GM18499 (cell line): ENCODE data around the gene TBL1X.

Experiments
- ATAC-seq: cut with Tn5 transposase; IDR thresholded peaks from one replicate; pipeline ENCODE4 v1.9.1; 2021; ENCODE audit warnings: moderate number of reproducible peaks; ENCODE audit not compliant: insufficient read depth, unreplicated experiment

TBL1X gene

DNA sequence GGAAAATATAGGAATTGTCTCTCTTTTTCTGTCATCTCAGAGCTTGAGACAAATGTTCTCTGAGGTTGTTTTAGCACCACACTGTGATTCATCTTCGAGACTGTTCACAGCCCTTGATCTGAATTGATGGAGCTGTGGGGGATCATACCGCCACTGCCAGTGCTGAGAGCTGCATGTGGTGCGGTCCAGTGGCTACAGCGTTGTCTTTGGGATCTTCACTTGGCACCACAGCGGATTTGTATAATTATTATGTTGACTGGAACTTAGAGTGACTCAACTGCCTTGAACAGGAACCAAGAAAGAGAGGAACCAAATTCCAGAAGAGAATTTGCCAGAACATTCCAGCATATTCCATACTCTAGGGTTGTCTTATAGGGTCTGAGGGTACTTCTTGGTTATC lies 29.1 kb downstream of the TBL1X start:
- ATAC-seq = no peak

DNA sequence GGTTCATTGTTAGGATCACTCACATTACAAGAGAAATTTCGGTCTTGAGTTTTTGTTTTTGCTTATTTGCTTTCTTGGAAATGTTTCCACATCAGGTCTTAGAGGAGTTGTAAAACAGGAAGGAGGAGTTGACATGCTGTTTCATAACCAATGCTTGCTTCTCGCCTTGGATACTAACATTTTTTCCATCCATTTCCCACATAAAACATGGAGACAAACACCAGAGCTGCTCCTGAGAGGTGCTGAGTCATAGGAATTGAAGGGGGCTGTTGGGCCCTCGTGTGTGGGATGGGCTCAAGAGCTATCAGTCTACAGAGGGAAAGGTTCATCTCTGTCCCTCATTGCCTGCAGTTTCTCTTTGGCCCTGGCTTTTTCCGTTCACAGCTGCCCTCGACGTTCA lies 29.9 kb downstream of the TBL1X start:
- ATAC-seq = no peak

DNA sequence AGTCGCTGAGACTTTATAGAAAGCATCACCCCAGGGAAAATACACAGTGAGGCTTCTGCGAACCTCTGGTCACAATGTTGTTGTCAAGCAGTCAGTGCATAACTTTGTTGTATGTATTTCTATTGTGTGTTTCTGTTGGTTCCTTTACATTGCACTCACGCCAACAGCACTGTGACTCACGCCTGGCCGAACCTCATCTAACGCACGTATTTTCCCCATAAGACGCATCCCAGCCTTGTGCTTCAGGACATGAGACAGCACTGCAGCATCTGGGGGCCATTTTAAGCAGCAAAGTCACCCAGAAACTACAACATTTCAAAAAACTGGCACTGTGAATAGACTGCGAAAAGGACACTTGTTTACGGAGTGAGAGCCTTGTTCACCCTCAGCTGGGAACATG lies 30.6 kb downstream of the TBL1X start:
- ATAC-seq = no peak

DNA sequence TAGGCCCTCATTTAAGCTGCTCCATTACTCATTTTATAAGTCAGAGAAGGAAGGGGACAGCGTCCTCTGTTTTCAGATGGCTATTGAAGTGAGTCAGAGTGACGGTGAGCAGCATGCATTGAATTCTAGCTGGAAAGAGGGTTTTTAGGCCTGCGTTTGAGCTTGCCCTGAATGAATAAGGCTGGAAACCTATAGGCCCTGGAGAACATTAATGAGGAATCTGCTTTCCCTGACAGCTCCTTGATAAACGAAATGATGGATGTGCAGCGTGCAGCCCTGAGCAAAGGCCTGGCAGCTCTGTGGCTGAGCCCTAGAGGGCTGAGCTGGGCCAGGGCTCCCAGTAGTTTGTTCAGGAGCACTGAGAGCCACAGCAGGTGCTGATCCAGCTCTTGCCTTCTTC lies 33.4 kb downstream of the TBL1X start:
- no peak for ATAC-seq

DNA sequence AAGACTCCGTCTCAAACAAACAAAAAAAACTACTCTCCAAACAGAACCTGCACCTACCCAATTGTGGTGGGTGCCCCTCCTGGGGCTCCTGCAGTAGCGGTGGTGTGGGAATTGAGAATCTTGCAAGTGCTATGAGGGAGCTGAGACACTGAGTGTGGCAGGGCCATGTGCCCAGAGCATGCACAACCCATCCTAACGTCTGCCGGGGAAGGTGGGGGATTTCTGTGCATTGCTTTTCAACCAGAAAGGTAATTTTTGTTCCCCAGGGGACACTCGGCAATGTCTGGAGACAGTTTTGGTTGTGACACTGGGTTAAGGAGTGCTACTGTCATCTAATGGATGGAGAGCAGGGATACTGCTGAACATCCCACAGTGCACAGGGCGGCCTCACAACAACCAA lies 35.7 kb downstream of the TBL1X start:
- ATAC-seq = no peak

DNA sequence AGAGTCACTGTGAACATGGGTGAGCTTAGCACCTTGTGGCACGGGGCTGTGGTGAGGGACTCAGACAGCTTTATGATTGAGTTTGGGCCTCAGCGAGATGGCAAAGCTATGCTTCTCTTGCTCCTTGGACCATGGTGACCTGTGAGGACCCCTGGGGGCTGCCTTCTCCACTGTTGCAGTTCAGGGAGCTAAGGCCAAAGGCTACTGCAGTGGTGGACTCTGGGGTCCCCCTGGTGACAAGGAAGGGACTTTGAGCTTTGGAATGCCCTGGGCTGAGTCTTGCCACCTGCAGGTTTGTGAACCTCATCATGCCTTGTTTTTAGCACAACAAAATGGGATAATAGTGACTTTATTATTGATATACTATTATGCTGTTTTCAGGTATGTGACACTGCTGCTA lies 36.5 kb downstream of the TBL1X start:
- ATAC-seq = no peak

DNA sequence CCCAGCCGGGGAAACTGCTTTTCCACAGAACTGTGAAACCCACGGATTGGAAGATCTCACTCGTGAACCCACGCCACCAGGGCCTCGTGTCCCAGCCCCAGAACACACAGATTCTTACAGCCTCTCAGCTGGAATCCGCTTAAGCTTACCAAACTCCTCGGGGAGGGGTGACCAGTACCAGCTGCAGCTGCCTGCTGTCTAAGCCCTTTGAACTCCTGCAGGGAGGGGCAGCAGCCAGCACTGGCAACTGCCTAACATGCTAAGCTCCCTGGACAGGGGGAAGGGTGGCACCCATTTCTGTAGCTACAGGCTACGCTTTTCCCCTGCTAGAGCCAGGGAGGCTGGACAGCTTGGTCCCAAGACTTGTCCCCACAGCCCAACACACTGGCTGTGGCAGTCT lies 38.4 kb downstream of the TBL1X start:
- ATAC-seq = no peak

DNA sequence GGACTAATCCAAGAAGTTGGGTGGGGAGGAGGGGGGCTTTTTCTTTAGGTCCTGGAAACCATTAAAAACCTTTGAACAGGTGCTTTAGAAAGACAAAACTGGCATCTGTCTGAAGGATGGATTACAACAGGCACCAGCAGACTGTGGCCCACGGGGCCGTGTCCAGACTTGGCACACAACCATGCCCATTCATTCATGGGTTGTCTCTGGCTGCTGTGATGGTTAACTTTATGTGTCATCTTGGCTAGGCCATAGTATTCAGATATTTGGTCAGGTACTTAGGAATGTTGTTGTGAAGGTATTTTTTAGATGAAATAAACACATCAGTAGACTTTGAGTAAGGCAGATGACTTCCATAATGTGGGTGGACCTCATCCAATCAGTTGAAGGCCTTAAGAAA lies 45.5 kb downstream of the TBL1X start:
- ATAC-seq = no peak

DNA sequence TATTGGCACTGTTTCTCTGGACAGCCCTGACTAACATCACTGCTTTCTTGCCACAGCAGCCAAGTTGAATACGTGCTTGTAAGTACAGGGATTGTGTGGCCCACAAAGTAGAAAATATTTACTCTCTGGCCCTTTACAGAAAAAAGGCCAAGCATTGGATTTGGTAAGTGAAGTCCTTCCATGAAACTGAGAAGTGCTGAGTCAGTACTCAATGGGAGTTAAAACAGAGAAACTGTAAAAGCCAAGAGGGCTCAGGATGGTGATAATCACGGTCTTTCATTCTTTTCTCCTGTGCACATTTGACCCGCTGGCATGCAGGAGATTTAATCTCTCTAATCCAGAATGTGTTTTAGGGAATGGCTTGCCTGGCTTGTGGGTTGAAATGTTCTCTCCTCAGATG lies 46.1 kb downstream of the TBL1X start:
- ATAC-seq = no peak

DNA sequence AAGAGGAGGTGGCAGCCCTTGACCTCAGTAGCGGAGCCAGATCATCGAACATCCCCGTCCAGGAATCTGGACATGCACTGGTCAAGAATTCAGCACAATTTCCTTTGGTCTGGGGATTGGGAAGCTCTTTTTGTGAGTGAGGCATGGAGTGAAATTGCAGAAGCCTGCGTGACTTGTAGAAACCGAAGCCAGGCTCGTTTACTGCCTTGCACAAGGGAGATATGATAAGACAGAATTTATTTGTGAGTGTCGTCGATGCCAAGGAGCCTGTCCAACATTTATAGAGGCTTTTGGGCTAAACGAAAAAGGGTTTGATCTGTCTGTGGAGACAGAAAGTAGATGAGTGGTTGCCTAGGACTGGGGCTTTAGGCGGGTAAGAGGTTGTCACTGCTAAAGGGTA lies 50.6 kb downstream of the TBL1X start:
- ATAC-seq = no peak

DNA sequence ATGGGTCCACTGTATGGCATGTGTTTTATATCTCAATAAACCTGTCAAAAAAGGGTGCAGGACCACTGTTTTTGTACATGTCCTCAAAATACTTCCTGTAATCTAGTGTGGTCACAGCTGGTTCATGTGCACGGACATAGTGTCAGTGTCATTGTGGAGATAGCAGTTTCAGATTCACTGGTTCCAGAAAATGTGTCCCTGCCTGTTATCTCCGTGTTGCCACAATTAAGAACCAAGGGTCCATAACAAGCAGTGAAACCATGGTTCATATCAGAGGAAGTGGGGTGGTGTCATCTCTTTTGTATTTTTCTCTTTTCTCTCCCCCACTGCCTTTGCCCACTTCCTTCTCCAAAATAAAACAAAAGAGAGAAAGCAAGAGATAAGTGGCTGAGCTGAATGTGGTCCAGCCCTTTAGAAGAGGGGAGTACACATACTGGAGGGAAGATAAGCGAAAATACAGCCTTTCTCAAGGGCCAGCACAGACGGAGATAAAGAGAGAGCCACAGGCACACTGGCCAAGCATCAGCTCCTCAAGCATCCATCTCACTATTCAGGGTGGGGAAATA lies 51.2 kb downstream of the TBL1X start:
- ATAC-seq = no peak

DNA sequence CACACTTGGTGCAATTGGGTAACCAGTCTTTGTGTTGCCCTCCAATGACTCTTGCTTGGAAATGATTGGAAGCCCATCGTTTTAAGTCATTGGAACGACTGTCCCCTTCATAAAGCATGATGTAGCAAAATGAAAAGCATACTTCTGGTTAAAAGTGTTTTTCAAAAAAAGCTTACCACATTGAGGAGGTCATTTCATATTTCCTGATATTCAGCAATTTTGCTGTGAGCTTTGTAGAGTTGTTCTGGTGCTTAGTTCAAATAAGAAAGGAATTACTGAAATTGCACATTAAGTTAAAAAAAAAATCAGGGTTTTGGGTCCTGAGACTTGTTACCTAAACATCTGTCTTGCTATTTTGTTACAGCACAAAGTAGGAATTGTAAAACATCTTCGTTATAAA lies 51.8 kb downstream of the TBL1X start:
- ATAC-seq = no peak

DNA sequence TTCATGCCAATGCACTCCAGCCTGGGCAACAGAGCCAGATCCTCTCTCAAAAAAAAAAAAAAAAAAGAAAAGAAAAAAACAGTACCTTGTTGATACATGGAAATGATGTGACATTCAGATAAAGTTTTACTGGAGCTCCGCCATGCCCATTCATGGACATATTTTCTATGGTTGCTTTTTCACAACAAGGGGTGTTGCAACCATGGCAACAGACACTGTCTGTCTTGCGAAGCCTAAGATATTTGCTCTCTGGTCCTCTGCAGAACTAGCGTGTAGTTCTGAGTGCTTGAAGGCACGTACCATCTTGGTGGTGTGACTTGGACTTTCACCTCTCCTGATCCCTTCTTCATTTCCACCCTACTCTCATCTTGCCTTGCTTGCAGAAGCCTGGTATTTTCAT lies 53.2 kb downstream of the TBL1X start:
- ATAC-seq = no peak

DNA sequence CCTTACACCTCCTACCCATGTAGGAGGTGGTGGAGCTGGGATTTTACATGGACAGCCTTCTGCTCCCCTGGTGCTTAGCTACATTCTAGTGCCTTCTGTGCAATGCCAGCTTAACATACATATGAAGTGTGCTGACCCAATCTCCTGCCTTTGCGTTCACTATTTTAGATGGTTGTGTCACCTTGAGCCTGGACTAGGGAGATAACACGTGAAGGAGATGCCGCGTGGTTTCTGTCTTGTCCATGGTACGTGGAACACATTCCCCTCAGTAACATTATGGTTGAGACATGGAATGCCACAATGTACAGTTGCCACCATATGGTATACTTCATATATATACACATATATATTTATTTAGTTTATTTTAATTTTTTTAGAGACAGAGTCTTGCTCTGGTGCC lies 54.0 kb downstream of the TBL1X start:
- ATAC-seq = no peak

DNA sequence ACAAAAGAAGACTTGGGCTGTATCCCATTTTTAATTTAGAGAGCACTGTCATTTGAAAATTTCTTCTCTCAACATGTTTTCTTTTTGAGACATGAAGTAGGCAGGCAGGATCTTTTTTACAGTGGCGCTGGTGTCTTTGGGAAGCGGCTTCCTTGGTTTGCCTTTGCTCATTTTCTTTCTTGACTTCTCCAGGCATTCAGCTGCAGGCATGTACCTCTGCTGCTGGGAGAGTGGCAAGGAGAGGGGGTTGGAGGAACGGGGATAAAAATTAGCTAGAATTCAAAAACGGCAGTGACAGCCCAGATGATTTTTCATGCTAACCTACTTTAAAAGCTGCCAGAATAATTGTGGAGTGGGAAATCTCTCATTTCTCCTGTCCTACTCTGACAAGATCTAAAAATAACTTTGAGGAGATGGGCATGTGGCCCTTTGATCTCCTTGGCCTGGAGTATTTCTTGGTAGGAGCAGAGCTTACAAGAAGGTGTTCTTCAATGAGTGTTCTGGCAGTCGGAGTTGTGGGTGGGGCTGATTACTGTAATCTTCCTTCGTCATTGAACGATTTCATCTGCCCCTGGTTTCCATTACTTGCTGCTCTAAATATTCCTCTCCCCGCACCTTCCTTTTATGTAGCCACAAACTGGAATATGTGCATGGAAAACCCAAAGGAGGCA lies 54.8 kb downstream of the TBL1X start:
- ATAC-seq = no peak

DNA sequence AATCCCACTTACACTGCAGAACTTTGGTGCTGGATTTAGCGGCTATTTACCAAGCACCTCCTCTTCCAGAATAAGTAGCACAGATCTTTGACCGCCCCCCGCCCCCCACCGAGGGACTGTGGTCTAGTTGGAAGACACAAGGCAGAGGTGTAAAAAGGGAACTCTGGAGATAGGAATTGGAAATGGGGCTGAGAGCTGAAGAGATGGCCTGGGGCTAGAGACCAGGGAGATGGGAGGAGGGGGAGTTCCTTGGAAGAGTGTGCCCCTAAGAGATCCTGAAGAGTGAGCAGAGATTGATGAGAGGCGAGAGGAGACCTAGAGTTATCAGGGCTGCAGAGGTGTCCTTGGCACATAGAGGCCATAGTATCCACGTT lies 55.3 kb downstream of the TBL1X start:
- no peak for ATAC-seq

DNA sequence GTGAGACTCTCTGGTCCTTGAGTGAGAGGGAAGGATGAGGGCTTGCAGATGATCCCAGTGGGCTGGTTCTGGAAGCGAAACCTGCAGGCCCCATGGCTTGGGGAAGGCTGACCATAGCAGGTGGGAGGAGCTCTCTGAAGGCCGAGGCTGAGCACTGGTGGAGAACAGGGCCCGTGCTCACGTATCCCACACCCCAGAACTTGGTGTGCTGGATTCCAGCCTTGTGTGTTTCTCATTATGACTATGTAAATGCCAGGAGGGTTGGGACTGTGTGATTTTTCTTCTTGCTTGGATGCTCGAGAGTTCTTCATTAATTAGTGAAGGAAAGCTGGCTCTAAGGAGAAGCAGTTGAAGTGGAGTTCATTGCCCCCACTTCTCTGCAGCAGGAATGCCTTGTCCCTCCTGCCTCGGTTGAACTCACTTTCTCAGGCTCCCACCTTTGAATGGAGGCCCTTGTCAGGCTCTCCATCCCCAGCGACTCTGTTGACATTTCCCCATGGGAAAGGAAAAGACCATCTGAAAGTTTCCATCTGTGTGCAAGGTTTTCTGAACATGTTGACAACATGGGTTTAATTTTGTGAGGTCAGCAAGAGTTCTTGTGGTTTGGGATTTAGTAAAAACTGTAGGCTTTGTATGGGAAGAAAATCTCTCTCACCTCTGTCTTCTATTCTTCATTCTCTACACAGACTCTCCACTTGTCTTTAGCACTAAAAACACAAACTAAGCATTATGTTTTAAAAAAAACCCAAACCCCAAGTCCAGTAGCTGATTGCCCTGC lies 57.7 kb downstream of the TBL1X start:
- no peak for ATAC-seq

DNA sequence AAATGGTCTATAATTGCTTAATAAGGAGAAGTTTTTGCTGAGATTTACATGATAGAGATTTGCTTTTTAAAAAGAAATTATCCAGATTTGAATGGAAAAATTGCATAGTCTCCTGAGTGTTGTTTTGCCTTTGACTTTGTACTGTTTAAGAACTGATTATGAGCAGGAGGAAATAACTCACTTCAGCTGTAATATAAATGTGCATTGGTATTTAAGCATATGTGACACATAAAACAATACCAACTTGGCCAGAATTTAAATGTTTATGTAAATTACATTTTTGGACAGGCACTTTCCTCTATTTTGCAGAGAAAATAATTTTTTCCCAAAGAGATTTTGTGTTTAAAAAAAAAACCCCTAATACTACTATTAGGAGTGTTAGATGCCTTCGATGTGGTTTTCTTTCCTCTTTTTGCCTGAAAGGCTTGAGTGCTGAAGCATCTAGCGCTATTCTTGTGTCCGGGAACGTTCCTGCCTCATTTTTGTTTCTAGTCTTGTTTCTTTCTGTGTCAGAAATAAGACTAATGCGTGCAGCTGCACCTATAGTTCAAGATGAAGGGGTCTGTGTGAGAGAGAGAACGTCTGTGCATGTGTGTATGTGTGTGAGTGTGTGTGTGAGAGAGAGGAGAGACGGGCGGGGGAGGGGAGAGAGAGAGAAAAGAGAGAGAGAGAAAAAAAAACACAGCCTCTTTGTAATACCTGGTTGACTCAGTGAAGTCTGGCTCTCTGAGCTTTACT lies 60.8 kb downstream of the TBL1X start:
- ATAC-seq = no peak

DNA sequence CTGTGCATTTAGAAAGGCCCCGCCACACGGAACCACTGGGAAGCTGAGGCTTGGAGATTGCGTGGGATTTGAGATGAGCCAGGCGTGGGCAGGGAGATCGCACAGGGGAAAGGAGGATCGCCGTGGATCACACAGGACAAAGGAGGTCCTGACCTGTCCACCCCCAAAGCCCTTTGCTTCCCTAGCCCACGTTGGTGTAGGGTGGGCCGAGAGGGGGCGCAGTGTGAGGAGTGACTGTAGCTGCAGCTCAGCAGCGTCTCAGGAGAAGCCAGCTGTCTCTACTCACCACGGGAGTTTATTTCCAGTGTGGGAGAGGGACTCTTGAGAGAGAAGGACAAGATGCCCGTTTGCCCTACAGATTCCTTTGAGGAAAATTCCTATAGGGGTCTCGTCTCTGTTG lies 62.1 kb downstream of the TBL1X start:
- ATAC-seq = no peak

DNA sequence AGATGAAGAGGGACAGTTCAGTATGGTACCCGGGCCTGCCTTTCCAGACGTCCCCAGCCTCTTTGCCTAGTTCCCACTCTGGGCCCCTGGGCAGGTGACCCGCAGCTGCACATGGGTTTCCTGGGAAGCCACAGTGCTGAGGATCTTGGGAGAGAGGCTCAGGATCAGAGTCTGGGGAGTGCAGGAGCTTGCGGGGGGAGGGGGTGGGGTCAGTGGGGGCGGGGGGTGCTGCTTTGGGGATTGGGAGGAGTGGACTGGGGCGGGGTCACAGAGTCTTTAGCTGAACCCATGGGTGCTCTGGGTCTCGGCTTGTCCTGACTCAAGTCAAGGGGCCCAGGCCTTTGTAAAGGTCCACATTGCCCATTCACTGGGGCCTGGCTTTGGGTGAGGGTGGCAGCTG lies 63.6 kb downstream of the TBL1X start:
- ATAC-seq = no peak

DNA sequence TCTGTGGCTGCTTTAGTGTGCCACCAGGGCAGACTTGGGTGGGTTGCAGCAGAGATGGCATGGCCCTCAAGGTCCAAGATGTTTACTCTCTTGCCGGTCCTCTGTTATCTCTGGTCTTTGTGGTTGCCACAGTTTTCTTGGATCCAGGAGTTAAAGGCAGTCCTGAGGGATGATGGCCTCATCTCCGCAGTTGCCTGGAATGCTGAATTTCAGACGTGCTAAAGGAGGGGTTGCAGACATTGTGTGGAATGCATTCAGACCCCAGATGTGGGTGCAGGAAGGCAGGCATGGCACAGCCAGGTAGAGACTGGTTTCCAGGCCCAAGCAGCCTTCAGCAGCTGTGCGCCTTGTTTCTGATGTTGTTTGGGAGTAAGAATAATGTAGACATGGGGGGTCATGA lies 64.4 kb downstream of the TBL1X start:
- no peak for ATAC-seq
